ENCODE data around the gene TIA1. TPM values are rescaled to one million over a fixed set of nuclear protein-coding genes. Genes with fewer than 3 reads are reported as not detected.

The TIA1 gene
- total RNA-seq, 2 experiments from 2014 or later: 121 to 129 TPM

DNA sequence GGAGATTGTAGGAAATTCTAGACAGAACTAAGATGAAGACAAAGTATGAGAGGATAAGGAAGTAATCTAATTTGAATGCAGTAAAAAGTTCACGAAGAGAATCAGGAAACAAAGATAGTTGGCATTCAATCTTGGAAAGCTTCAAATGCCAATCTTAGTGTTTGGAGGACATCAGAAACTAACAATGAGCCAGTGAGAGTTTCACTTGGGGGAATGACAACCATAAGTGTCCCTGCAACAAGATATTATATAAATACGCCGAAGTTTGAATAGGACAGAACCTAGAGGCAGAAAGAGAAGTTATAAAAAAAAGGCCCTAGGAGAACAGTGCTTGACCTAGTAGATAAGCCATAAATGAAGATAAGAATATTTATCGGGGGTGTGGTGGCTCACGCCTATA lies 34.0 kb upstream of the TIA1 start:
- no TSS peak for BruUV-seq (replicated peaks)
- no peak overlapping the region for H2AFZ ChIP-seq (ENCODE audit: low read length)
- 0 out of 2 replicates have a peak, but pooled peaks cover 10% of the 10 kb centered on the region for H4K20me1 ChIP-seq (ENCODE audit: insufficient read depth, low read length)
- H3K4me1 ChIP-seq (ENCODE audit: insufficient read depth, low read length, poor library complexity, severe bottlenecking): no peaks in the 10 kb centered on the region
- ChIA-PET POLR2A (interaction anchor here (2.3 kb wide), 1 partner anchor 25 kb away, joined by 10 read pairs; the partner anchor contains the start of gene PCYOX1), CTCF (ENCODE audit: unreplicated experiment) (no interaction called here)
- no peak for DNase-seq (ENCODE audit: low spot score)
- no peak overlapping the region for H3K4me2 ChIP-seq (ENCODE audit: low read length)
- H3K4me3 ChIP-seq (ENCODE audit: low read depth, low read length, poor library complexity, severe bottlenecking): no peak overlapping the region
- H3K9me3 ChIP-seq (ENCODE audit: low read length): no peaks in the 10 kb centered on the region
- peaks cover 100% of the 10 kb centered on the region for H3K36me3 ChIP-seq (ENCODE audit: insufficient read depth, low read length)
- intact Hi-C loops (cut with micrococcal nuclease; ENCODE audit: unreplicated experiment): no loop called here
- TF ChIP-seq CTCF (conservative IDR thresholded peaks at IDR 0.05; ENCODE audit: low read length): no peak
- TF ChIP-seq EZH2phosphoT487 (IDR thresholded peaks at IDR 0.05; ENCODE audit: borderline replicate concordance, low read depth, low read length): no peak
- no peak overlapping the region for H3K27ac ChIP-seq (ENCODE audit: low read depth, low read length, poor library complexity, severe bottlenecking)
- no peaks in the 10 kb centered on the region for H3K9me2 ChIP-seq (ENCODE audit: insufficient read depth, low read length)
- peaks cover 49% of the 10 kb centered on the region; the same call in 1 of the 2 replicates for H3K79me2 ChIP-seq (ENCODE audit: insufficient read depth, low read depth, low read length)

- no TSS peak for BruUV-seq (replicated peaks)
- no peak overlapping the region for H2AFZ ChIP-seq (ENCODE audit: low read length)
- TF ChIP-seq CTCF (conservative IDR thresholded peaks at IDR 0.05; ENCODE audit: low read length) (no peak), EZH2phosphoT487 (IDR thresholded peaks at IDR 0.05; ENCODE audit: borderline replicate concordance, low read depth, low read length) (no peak)
- no peaks in the 10 kb centered on the region for H3K9me2 ChIP-seq (ENCODE audit: insufficient read depth, low read length)
- POLR2A ChIA-PET: interaction anchor here (0.5 to 0.7 kb wide), 6 partner anchors 8 to 378 kb away, joined by 3 to 4 read pairs (median 4); partner anchors contain the start of gene SNRPG
- H3K27ac ChIP-seq (ENCODE audit: low read depth, low read length, poor library complexity, severe bottlenecking): no peak overlapping the region
- intact Hi-C loops (cut with micrococcal nuclease; ENCODE audit: unreplicated experiment): no loop called here
- H3K4me2 ChIP-seq (ENCODE audit: low read length): no peak overlapping the region
- no peak overlapping the region for H3K4me3 ChIP-seq (ENCODE audit: low read depth, low read length, poor library complexity, severe bottlenecking)
- H3K4me1 ChIP-seq (ENCODE audit: insufficient read depth, low read length, poor library complexity, severe bottlenecking): no peaks in the 10 kb centered on the region
- CTCF ChIA-PET (ENCODE audit: unreplicated experiment): no interaction called here
- no peak for DNase-seq (ENCODE audit: low spot score)
- peaks cover 28% of the 10 kb centered on the region; the same call in 1 of the 2 replicates for H3K79me2 ChIP-seq (ENCODE audit: insufficient read depth, low read depth, low read length)
- peaks cover 95% of the 10 kb centered on the region for H3K36me3 ChIP-seq (ENCODE audit: insufficient read depth, low read length)
- no peaks in the 10 kb centered on the region for H3K9me3 ChIP-seq (ENCODE audit: low read length)
- 0 out of 2 replicates have a peak, but pooled peaks cover 10% of the 10 kb centered on the region for H4K20me1 ChIP-seq (ENCODE audit: insufficient read depth, low read length)
These were observed 31.9 kb upstream of the TIA1 start for GRCh38 chr2:70280242-70280798.

GRCh38 chr2:70270323-70270722 lies 21.9 kb upstream of the TIA1 start:
- BruUV-seq (replicated peaks): no TSS peak

More at GRCh38 chr2:70270323-70270722, 21.9 kb upstream of the TIA1 start:
- Histone ChIP-seq H3K4me2 (ENCODE audit: low read length) (peak overlapping the region; percentile 56), H3K9me3 (ENCODE audit: low read length) (no peaks in the 10 kb centered on the region), H4K20me1 (ENCODE audit: insufficient read depth, low read length) (no peaks in the 10 kb centered on the region), H3K27ac (ENCODE audit: low read depth, low read length, poor library complexity, severe bottlenecking) (no peak overlapping the region), H3K36me3 (ENCODE audit: insufficient read depth, low read length) (peaks cover 7% of the 10 kb centered on the region; the same call in 1 of the 2 replicates), H3K9me2 (ENCODE audit: insufficient read depth, low read length) (no peaks in the 10 kb centered on the region), H3K4me3 (ENCODE audit: low read depth, low read length, poor library complexity, severe bottlenecking) (no peak overlapping the region), H3K4me1 (ENCODE audit: insufficient read depth, low read length, poor library complexity, severe bottlenecking) (peaks cover 8% of the 10 kb centered on the region), H3K79me2 (ENCODE audit: insufficient read depth, low read depth, low read length) (no peaks in the 10 kb centered on the region), H2AFZ (ENCODE audit: low read length) (peak overlapping the region; percentile 86)
- TF ChIP-seq CTCF (conservative IDR thresholded peaks at IDR 0.05; ENCODE audit: low read length) (no peak), EZH2phosphoT487 (IDR thresholded peaks at IDR 0.05; ENCODE audit: borderline replicate concordance, low read depth, low read length) (no peak)
- peak; percentile 34 for DNase-seq (ENCODE audit: low spot score)
- ChIA-PET CTCF (ENCODE audit: unreplicated experiment) (no interaction called here), POLR2A (interaction anchor here (0.6 to 0.7 kb wide), 3 partner anchors 55 to 401 kb away, joined by 3 to 5 read pairs (median 4); no protein-coding TSS in a partner anchor)
- intact Hi-C loops (cut with micrococcal nuclease; ENCODE audit: unreplicated experiment): no loop called here
